Fibroblast of pulmonary artery (primary cell): ENCODE measurements around the gene MYRIP.
A peak's percentile ranks its signal among the peaks of the same experiment; 100 is the strongest.

Source experiments
- DNase-seq: peaks from one replicate; pipeline ENCODE4 v3.0.0-alpha.2; 2010; ENCODE audit warnings: low read depth
- H3K4me3 ChIP-seq: replicated peaks from 2 replicates; pipeline ENCODE4 v1.5.1; 2011; ENCODE audit warnings: low read depth, mild to moderate bottlenecking, control low read depth, low read length, moderate library complexity
- TF ChIP-seq, protein P1 (sequence below): IDR thresholded peaks from 2 replicates; pipeline ENCODE4 v1.5.1; 2011; ENCODE audit warnings: mild to moderate bottlenecking, control low read depth, low read length, inconsistent platforms; ENCODE audit errors: missing control alignments

The MYRIP gene

DNA sequence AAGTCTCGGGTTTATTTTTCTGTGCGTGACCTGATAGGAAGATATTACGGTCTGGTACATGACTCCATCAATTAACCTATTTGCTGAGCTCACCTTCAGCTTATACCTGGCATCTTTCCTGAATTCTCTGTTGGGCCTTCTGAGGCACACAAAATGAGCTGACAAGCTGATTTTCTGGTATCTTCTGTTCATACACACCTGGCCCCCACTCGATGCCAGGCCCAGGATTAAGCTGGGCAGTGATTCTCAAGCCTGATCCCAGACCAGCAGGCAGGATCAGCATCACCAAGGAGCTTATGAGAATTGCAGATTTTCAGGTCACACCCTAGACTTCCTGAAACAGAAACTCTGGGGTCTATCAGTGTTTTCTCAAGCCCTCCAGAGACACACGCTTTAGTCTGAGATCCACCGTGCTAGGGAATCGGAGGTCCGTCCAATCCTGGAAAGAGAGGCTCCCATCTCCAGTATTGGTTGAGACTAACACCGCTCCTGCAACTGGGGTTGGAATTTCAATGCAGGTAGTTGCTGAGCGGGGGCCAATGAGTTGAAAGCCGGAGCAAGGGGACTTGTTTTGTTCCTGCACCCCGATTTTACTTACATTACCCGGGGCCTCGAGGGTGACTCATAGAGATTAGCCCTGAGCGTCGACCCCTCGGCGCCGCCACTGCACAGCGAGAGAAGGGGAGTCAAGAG lies 499.5 kb downstream of the MYRIP start:
- TF ChIP-seq, protein P1, sequence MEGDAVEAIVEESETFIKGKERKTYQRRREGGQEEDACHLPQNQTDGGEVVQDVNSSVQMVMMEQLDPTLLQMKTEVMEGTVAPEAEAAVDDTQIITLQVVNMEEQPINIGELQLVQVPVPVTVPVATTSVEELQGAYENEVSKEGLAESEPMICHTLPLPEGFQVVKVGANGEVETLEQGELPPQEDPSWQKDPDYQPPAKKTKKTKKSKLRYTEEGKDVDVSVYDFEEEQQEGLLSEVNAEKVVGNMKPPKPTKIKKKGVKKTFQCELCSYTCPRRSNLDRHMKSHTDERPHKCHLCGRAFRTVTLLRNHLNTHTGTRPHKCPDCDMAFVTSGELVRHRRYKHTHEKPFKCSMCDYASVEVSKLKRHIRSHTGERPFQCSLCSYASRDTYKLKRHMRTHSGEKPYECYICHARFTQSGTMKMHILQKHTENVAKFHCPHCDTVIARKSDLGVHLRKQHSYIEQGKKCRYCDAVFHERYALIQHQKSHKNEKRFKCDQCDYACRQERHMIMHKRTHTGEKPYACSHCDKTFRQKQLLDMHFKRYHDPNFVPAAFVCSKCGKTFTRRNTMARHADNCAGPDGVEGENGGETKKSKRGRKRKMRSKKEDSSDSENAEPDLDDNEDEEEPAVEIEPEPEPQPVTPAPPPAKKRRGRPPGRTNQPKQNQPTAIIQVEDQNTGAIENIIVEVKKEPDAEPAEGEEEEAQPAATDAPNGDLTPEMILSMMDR = no peak
- peak overlapping the region; percentile 96 for H3K4me3 ChIP-seq
- no peak for DNase-seq

- TF ChIP-seq, protein P1 = peak; percentile 81
- DNase-seq = peak; percentile 98
- peak within 1 kb of the TSS; percentile 96 for H3K4me3 ChIP-seq
Observed at GRCh38 chr3:40309418-40309924, 500.1 kb downstream of the MYRIP start, which contains the start of gene EIF1B. Gene EIF1B (plus strand): TSS chr3:40309707. CDS start chr3:40309942, 235 bp downstream.
